T-helper 2 cell treated with Interferon-gamma antibody and Interleukin-4, amounts not matched to agents 5 μg/mL and 100 μg/mL, for 36 hours (primary cell): ENCODE results near the gene TRAM2.

Source experiments
- DNase-seq: peaks from one replicate; pipeline ENCODE4 v3.0.0; 2021; ENCODE audit warnings: low spot score
- H3K27ac Mint-ChIP-seq: one replicate; pipeline ENCODE4 v1.8.0; 2021; ENCODE audit warnings: mild to moderate bottlenecking, mixed read lengths
- H3K27me3 Mint-ChIP-seq: one replicate; pipeline ENCODE4 v1.8.0; 2021; ENCODE audit warnings: low read depth, mixed read lengths
- H3K36me3 Mint-ChIP-seq: one replicate; pipeline ENCODE4 v1.8.0; 2021; ENCODE audit warnings: low read depth, mixed read lengths
- H3K4me1 Mint-ChIP-seq: one replicate; pipeline ENCODE4 v1.8.0; 2021; ENCODE audit warnings: low read depth, mixed read lengths
- H3K4me3 Mint-ChIP-seq: one replicate; pipeline ENCODE4 v1.8.0; 2022; ENCODE audit warnings: mild to moderate bottlenecking, moderate library complexity, mixed read lengths
- H3K9me3 Mint-ChIP-seq: one replicate; pipeline ENCODE4 v1.8.0; 2021; ENCODE audit warnings: mixed read lengths

TRAM2 gene

DNA sequence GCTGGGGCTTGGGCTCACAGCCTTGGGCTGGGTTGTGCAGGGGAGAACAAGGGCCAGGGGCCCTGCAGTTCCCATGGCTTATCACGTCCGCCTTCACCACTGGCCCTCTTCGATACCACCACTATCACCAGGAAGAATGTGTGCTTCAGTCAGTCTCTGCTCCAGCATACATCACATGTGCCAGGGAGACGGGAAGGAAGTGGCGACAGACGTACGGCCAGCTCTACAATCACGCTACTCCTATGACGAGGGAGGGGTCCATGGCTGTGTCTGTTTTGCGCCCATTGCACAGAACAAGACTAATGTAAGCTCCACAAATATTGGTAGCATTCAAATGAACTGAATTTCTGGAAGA lies 72.1 kb downstream of the TRAM2 start:
- Mint-ChIP-seq H3K27me3 (no peaks in the 10 kb centered on the region), H3K36me3 (peaks cover 16% of the 10 kb centered on the region), H3K4me1 (no peaks in the 10 kb centered on the region), H3K27ac (no peak overlapping the region), H3K9me3 (no peaks in the 10 kb centered on the region), H3K4me3 (no peak overlapping the region)
- no peak for DNase-seq

DNA sequence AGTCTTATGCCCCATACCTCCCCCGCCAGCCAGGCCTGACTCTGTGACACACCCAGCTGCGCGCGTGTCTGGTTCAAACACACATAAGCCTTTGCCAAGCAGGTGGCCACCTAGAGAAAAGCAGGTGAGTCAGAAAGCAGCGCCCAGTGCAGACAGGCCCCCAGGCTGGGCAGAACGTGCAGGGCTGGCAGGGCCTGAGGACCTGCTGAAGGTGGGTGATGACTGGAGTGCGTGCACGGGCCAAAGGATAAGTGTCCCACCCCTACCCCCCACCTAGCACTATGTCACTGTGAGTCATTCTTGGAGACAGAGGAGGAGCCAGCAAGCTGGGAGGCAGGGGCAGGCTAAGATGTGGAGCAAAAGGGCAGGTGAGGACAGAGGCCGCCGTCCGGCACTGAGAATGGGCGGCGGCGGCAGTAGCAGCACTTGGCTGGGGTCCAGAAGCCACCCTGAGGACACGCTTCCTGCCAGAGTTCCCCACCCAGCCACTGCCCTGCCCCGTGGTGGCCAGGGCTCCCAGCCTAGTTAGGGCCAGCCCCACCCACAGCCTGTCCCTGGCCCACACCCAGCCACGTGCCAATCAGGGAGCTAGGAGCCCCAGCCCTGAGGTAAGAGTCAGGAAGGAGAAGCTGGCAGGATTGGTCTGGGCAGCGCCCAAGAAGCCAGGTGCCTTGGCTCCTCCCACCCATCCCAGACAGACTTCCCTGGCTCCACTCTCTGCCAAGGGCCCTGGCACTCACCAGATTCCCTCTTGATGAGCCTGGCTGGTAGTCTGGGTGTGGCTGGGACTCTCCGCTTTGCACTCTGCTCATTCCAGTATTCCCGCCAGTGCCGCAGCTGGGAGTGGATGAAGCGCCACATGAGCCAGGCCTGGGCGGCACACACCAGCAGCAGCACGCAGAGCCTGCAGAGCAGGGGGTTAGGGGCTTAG lies 72.7 kb downstream of the TRAM2 start:
- no peak for DNase-seq
- Mint-ChIP-seq H3K27ac (no peak overlapping the region), H3K4me3 (no peak overlapping the region), H3K27me3 (no peaks in the 10 kb centered on the region), H3K36me3 (peaks cover 16% of the 10 kb centered on the region), H3K4me1 (no peaks in the 10 kb centered on the region), H3K9me3 (no peaks in the 10 kb centered on the region)

DNA sequence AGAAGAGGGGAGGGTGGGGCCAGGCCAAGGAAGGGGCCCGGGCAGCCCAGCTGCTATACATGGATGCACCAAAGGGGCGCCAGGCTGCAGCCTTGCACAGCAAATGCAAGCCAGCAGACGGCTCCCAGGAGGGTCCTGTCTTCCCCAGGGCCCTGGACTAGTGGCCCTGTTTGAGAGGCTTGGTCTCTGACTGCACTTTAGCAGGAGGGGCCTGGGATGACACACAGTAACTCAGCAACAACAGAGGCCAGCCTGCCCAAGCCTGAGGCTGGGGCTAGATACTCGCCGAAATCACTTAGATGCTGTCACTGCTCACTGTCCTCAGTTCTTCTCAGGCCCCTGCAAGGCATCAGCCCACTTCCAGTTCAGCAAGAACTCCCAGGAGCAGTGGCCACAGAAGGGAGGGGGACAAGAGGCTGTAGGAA lies 73.5 kb downstream of the TRAM2 start:
- no peaks in the 10 kb centered on the region for H3K9me3 Mint-ChIP-seq
- H3K4me3 Mint-ChIP-seq, result no peak overlapping the region
- no peaks in the 10 kb centered on the region for H3K27me3 Mint-ChIP-seq
- no peak for DNase-seq
- H3K27ac Mint-ChIP-seq, result no peak overlapping the region
- H3K4me1 Mint-ChIP-seq, result no peaks in the 10 kb centered on the region
- H3K36me3 Mint-ChIP-seq, result peaks cover 14% of the 10 kb centered on the region

DNA sequence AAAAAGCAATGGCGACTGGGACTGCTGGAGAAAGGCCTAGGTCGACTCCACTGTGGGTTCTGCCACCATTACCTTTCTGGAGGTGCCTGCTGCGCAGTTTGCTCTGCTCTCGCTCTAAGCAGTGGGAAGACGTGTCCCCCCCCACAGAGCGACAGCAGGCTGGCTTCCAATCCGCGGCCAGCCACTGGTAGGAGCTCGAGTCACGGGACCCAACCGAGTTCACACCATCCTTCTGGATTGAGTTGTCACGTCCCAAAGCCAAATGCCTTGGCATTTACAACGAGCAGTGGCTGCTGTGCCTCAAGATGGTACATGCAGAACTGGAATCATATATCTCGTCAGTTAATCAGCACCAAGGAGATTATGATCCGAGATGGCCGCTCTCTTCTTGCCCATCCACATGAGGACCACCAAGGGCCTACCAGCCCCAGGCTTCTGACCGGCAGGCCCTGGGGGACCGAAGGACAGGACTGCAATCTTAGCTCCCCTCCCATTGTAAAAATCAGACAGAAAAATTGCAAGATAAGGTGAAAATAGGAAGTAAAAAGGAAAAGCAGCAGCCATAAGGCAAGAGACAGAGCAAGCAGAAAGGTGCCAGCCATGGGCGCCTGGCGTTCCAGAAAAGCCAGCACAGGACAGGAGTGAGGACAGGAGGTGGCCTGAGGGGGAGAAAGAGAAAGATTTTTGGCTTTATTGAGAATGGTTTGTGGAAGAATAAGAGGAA lies 74.4 kb downstream of the TRAM2 start:
- H3K27ac Mint-ChIP-seq, result no peak overlapping the region
- H3K4me1 Mint-ChIP-seq, result peaks cover 3% of the 10 kb centered on the region
- H3K27me3 Mint-ChIP-seq, result no peaks in the 10 kb centered on the region
- no peak overlapping the region for H3K4me3 Mint-ChIP-seq
- H3K9me3 Mint-ChIP-seq, result no peaks in the 10 kb centered on the region
- no peak for DNase-seq
- peaks cover 7% of the 10 kb centered on the region for H3K36me3 Mint-ChIP-seq

DNA sequence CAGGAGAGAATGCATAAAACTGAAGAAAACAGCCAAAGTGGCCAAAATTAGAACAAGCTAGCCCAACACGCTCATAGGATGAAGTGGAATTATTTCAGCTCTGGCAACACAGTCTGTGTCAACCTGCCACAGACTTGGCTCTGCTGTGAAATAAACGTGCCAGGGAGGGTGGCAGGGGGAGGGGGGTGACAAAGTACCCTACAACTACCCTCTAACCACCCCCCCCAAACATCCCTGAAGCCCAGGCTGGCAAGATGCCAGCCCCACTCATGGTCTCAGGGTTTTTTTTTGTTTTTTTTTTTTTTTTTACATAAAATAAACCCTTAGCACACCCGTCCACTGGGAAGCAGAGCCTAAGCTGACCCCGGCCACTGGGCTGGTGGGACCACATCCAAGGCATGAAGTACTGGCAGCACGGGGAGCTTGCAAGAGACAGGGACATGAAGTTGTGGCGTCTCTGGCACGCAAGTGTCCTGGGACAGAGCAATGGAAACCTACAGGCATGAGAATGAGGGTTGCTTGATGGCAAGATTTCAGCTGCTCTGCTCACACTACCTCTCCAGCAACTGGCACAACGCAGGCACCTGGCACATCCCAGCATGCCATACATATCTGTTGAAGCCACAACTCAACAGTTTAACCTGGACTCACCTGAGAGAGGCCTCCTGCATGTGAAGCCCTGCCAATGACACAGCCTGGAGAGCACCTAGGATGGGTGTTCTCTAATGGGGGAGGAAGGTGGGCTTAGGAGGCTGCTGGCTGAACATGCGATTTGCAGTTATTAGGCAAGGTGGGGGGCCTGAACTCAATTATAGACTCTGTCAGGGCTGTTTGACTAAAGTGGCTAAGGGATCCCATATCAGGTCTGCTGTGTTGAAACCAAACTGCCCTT lies 76.4 kb downstream of the TRAM2 start:
- no peak for DNase-seq
- Mint-ChIP-seq H3K27me3 (no peaks in the 10 kb centered on the region), H3K27ac (no peak overlapping the region), H3K36me3 (peaks cover 7% of the 10 kb centered on the region), H3K4me1 (peaks cover 9% of the 10 kb centered on the region), H3K4me3 (no peak overlapping the region), H3K9me3 (no peaks in the 10 kb centered on the region)

DNA sequence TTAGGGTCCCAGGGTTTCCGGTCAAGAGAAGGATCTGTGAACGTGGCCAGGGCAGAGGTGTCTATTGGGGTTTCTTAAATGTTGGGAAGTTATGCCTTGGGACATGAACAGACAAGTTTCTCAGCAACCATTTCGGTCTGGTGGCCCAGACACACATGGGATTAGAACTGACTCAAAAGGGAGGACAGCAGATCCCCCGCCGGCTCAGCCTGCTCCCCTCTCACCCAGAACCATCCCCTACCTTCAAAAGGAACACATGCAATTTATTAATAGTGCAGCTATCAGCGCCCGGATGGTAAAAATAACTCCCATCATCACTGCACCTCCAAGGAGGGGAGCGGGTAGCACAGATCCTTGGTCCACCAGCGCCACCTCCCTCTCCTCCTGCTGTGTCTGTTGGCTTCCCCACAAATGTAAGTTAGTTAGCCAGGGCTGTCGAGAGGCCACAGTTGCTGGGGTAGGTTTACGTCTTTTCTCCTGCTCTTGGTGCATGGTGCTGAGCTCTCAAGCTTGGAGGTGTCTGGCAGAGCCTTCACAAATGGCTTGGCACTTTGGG lies 77.1 kb downstream of the TRAM2 start:
- peaks cover 5% of the 10 kb centered on the region for H3K9me3 Mint-ChIP-seq

DNA sequence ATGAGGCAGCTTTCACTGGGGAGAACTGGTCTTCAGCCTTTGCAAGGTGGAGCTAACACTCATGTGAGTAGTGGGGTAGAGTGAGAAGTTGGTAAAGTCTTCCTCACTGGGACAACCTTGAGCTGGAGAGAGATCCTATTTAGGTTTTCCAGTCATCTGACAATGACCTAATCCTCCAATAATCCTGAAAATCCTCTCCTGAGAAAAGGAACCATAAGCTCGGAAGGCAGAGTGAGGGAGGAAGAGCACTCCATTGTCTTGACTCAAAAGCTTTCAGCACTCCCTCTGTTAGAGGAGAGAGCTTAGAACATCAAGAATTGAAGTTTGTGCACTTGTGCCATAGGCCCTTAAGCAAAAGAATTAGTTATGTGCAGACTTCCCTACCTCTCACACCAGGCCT lies 77.8 kb downstream of the TRAM2 start:
- DNase-seq, result no peak
- H3K4me1 Mint-ChIP-seq, result peaks cover 12% of the 10 kb centered on the region

More for the DNA sequence above, 77.1 kb downstream of the TRAM2 start:
- H3K27me3 Mint-ChIP-seq, result no peaks in the 10 kb centered on the region
- no peak for DNase-seq
- no peak overlapping the region for H3K4me3 Mint-ChIP-seq
- no peak overlapping the region for H3K27ac Mint-ChIP-seq
- H3K36me3 Mint-ChIP-seq, result peaks cover 11% of the 10 kb centered on the region
- peaks cover 9% of the 10 kb centered on the region for H3K4me1 Mint-ChIP-seq

DNA sequence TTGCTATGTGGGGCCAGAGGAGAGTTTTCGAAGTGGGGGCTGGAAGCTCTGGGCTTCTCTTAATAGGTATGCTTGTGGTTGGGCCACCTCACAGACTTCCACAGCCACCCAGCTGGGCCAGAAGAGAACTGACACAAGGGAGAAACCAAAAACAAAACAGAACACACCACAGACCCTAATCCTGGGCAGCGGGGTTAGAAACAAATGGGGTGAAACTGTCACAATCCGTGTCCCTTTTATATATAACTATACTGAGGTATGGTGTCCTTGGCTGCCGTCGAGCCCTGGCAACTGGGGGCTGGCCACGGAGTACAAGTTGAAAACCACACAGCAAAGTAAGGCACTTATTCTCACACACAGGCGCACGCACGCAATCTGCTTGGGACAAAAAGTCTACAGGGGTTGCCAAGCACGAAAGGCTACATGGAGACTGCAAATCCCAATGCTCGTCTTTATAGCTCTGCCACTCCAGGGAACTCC lies 78.3 kb downstream of the TRAM2 start:
- H3K9me3 Mint-ChIP-seq, result peaks cover 10% of the 10 kb centered on the region
- no peak overlapping the region for H3K27ac Mint-ChIP-seq
- H3K4me1 Mint-ChIP-seq, result peaks cover 15% of the 10 kb centered on the region
- DNase-seq, result no peak
- peaks cover 11% of the 10 kb centered on the region for H3K36me3 Mint-ChIP-seq
- no peaks in the 10 kb centered on the region for H3K27me3 Mint-ChIP-seq
- no peak overlapping the region for H3K4me3 Mint-ChIP-seq

More for the DNA sequence above, 77.8 kb downstream of the TRAM2 start:
- Mint-ChIP-seq H3K36me3 (peaks cover 11% of the 10 kb centered on the region), H3K27ac (no peak overlapping the region), H3K27me3 (no peaks in the 10 kb centered on the region), H3K9me3 (peaks cover 10% of the 10 kb centered on the region), H3K4me3 (no peak overlapping the region)

DNA sequence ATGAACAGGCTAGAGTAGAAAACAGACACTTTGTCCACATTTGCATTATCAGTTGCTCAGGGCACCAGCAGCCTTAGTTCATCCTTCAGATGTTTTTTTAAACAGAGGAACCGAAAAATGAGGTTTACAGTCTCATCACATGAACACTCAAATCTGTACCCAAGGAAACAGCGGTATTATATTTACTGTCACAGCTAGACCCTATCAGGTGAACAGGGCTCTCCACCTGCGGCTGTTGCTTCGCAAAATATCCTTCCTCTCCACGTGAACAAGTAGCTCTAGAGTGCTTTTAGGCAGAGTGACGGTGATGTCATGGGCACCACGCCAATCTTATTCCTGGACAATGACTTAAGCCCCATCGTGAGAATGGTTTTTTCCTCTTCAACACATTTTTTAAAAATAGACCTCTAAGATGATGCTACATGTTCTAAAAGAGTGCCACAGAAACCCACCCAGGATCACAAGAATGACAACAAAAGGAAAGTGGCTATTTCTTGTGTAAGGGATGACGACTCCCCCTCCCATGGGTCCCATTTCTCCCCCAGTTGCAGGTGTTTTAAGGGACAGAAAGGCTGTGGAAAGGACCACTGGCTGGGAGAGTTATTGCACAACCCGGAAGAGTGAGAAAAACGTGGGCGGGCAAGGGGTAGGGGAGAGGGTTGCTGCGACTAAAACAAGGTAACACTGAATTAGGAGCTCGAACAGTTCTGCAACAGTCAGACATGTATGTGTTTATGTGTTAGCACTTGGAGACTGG lies 79.0 kb downstream of the TRAM2 start:
- H3K27me3 Mint-ChIP-seq, result no peaks in the 10 kb centered on the region
- H3K4me1 Mint-ChIP-seq, result peaks cover 15% of the 10 kb centered on the region
- peaks cover 10% of the 10 kb centered on the region for H3K9me3 Mint-ChIP-seq
- H3K4me3 Mint-ChIP-seq, result no peak overlapping the region
- H3K27ac Mint-ChIP-seq, result no peak overlapping the region
- H3K36me3 Mint-ChIP-seq, result peaks cover 9% of the 10 kb centered on the region
- no peak for DNase-seq

DNA sequence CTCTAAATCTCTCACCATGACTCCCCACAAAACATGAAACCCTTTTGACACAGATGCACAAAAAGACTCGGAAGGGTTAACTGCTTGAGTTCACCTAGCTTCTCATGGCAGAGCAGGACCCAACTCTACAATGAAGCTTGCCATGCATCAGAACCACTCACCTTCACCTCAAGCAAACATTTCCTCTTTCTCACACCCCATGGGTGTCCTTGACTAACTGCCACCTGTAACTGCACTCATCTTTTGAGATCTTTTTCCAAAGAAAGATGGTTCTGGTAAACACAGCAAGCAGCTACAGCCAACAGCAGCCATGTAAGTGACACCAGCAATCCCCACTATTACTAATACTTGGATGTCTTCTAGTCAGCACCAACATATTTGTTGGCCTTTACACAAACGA lies 80.2 kb downstream of the TRAM2 start:
- peaks cover 4% of the 10 kb centered on the region for H3K36me3 Mint-ChIP-seq
- peaks cover 16% of the 10 kb centered on the region for H3K4me1 Mint-ChIP-seq
- H3K27ac Mint-ChIP-seq, result no peak overlapping the region
- peaks cover 10% of the 10 kb centered on the region for H3K9me3 Mint-ChIP-seq
- H3K27me3 Mint-ChIP-seq, result no peaks in the 10 kb centered on the region
- H3K4me3 Mint-ChIP-seq, result no peak overlapping the region
- DNase-seq, result no peak

DNA sequence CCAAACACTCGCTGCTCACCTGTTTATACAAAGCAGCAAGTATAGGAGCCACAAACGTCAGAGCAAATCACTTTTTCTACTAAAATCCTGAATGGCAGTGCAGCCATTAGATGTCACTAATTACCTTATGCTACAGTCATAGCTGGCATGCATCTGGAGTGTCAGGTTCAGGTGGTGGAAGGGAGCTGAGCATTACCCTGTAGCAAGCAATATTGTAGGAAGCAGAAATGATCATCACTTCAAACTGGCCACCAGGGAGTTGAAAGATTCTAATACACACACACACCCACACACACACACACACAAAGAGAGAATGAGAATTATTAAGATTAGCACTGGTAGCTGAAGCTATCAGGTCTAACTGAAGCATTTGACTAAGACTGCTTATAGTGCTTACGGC lies 80.9 kb downstream of the TRAM2 start:
- no peak for DNase-seq
- Mint-ChIP-seq H3K4me1 (peaks cover 16% of the 10 kb centered on the region), H3K4me3 (no peak overlapping the region), H3K36me3 (peaks cover 4% of the 10 kb centered on the region), H3K27me3 (peaks cover 2% of the 10 kb centered on the region), H3K27ac (no peak overlapping the region), H3K9me3 (peaks cover 10% of the 10 kb centered on the region)

DNA sequence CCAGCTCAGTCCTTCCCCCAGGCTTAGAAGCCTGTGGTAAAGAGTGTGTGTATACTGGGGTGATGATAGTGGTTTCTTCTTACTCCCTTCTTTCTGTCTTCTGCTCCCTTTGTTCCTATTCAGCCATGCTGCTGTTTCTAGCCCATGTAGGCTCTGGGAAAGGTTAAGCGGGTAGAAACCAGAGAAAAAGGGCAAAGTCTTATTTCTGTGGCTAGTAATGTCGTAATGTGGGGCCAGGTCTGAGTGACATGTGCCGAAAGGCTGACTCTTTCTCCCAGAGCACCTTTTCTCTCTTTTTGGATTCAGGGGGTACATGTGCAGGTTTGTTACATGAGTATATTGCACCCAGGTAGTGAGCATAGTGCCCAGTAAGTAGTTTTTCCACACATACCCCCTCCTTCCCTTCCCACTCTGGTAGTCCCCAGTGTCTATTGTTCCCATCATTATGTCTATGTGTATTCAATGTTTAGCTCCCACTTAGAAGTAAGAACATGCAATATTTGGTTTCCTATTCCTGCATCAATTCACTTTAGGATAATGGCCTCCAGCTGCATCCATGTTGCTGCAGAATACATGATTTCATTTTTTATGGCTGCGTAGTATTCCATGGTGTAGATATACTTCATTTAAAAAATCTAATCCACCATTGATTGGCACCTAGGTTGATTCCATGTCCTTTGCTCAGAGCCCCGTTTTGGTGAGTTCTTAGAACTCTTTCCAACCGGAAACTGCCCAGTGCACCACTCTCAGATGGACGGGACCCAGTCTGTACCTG lies 82.4 kb downstream of the TRAM2 start:
- DNase-seq, result no peak
- peaks cover 10% of the 10 kb centered on the region for H3K9me3 Mint-ChIP-seq
- peaks cover 4% of the 10 kb centered on the region for H3K36me3 Mint-ChIP-seq
- H3K4me3 Mint-ChIP-seq, result no peak overlapping the region
- H3K4me1 Mint-ChIP-seq, result peaks cover 19% of the 10 kb centered on the region
- H3K27me3 Mint-ChIP-seq, result peaks cover 3% of the 10 kb centered on the region
- no peak overlapping the region for H3K27ac Mint-ChIP-seq
